Activated effector memory CD4-positive, alpha-beta T cell treated with anti-CD3 and anti-CD28 coated beads, Interleukin-2, amount 50 U/mL, for 16 hours (primary cell): Measurements from ENCODE around the gene PEX5.
"Not testable (repeated sequence)": the region's sequence is repeated elsewhere in the genome, so short reads cannot be mapped to it uniquely, and the experiment has no call there.

Source experiments
- DNase-seq: peaks from one replicate; pipeline ENCODE4 v3.0.0-alpha.2; 2020

The PEX5 gene

GRCh38 chr12:7219599-7220243 lies 30.2 kb downstream of the PEX5 start:
- peak; percentile 86 for DNase-seq

- no peak for DNase-seq
Observed at GRCh38 chr12:7221486-7221885, 32.0 kb downstream of the PEX5 start.

DNA sequence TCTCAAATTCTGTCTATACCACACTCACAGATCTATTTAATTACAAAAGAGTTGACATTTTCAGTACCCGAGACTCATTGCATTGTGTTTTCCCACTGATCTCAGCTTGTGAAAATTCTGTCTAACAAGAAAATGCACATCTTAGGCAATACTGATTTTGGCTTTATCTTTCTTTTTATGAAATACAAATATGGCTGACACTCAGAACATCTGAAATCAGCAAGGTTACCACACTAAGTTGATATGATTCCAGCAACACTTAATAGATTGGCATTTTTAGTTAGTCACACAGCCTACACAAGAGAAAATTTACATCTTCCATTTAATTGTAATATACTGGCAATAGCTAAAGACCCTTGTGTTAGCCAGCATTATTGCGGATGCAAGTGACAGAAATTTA lies 40.3 kb downstream of the PEX5 start:
- DNase-seq, result no peak

- no peak for DNase-seq
Observed at GRCh38 chr12:7241404-7242005, 52.0 kb downstream of the PEX5 start.

GRCh38 chr12:7242176-7243101 lies 53.0 kb downstream of the PEX5 start:
- no peak for DNase-seq

DNA sequence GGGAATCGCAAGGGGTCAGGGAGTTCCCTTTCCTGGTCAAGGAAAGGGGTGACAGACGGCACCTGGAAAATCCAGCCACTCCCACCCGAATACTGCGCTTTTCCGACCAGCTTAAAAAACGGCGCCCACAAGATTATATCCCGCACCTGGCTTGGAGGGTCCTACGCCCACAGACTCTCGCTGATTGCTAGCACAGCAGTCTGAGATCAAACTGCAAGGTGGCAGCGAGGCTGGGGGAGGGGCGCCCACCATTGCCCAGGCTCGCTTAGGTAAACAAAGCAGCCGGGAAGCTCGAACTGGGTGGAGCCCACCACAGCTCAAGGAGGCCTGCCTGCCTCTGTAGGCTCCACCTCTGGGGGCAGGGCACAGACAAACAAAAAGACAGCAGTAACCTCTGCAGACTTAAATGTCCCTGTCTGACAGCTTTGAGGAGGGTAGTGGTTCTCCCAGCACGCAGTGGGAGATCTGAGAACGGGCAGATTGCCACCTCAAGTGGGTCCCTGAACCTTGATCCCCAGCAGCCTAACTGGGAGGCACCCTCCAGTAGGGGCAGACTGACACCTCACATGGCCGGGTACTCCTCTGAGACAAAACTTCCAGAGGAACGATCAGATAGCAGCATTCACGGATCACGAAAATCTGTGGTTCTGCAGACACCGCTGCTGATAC lies 62.0 kb downstream of the PEX5 start:
- not testable (repeated sequence) for DNase-seq

DNA sequence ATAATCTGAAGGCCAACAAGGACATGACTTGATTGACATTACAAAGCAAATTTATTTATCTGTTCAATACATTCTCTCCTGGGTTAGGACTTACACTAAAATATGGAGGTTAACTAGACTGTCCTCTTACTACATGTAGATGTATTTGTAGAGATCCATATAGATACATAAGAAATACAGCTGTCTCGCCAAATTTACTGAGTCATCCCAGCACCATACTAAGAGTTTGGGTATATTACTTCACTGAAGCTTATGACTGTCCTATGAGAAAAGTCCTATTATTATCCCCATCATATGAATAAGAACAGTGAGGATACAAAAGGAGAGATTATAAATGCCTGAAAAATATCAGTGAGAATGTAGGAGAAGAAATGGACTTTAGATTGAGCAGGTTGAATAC lies 69.6 kb downstream of the PEX5 start:
- DNase-seq, result no peak
